ENCODE measurements around the gene DDB1. TPM values are rescaled to one million over a fixed set of nuclear protein-coding genes. Genes with fewer than 3 reads are reported as not detected.
"Not testable (repeated sequence)": the region's sequence is repeated elsewhere in the genome, so short reads cannot be mapped to it uniquely, and the experiment has no call there.

DDB1 gene
- total RNA-seq, 1 donor from 2014 or later, result 326 TPM

GRCh38 chr11:61268588-61269250, 64.2 kb downstream of the DDB1 start:
- no peak for DNase-seq

DNA sequence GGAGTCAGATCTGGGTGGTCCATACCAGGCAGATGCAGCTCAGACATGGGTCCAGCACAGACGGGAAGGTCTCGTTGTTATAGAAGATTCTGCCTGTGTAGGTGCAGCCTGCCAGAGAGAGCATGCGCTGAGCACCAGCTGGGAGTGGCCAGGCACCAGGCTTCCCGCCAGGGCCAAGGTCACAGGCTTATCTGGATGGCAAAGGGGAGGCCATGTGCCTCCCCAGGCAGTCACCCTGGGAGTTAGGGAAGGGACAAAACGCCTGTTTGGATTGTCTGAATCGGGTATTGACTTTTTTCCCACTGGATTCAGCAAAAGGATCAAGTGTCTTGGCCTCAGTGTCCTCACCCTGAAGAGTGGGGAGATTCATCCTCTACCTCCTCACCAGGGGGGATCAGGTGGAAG, 65.5 kb downstream of the DDB1 start:
- no peak for DNase-seq

GRCh38 chr11:61266602-61267001, 66.3 kb downstream of the DDB1 start:
- no peak for DNase-seq

GRCh38 chr11:61265357-61265756, 67.5 kb downstream of the DDB1 start:
- DNase-seq, result no peak

DNA sequence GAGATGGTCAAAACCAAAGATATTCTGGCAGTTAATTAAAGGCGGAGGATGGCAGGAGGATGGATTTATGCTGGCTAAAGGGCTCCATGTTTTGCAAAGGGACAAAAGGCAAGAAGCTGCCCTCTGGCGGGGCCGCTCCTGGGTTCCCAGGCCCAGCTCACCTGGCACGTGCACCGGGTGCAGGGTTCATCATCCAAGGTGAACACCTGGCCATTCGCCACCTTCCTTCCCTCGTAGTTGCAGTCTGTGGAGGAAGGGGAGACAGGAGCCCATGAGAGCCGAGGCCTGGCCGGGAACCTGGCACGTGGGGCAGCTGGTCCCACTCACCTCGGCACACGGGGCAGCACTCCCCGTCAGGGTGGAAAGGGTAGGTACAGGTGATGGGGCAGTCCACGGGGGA, 68.1 kb downstream of the DDB1 start:
- no peak for DNase-seq

DNA sequence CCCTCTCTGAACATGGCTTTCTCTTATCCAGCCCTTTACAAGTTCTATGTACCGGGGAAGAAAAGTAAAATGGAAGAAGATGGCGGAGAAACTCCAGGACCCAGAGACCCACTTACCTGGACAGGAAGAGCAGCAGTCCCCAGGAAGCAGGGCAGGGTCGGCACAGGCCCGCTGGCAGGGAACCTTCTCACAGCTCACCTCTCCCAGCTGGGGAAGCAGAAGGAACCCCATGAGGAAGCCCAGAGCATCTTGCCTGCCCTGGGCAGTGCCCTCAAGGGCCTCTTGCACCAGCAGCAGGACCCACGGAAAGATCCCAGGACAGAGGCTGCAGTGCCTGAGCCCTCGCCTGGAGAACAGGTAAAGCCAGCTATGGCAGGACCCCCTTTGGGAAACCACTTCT, 68.5 kb downstream of the DDB1 start:
- DNase-seq, result no peak

- no peak for DNase-seq
Measured at GRCh38 chr11:61259363-61259762, 73.5 kb downstream of the DDB1 start.

GRCh38 chr11:61258546-61258945, 74.4 kb downstream of the DDB1 start:
- DNase-seq, result no peak

- DNase-seq, result no peak
Measured at GRCh38 chr11:61256710-61257482, 76.0 kb downstream of the DDB1 start.

DNA sequence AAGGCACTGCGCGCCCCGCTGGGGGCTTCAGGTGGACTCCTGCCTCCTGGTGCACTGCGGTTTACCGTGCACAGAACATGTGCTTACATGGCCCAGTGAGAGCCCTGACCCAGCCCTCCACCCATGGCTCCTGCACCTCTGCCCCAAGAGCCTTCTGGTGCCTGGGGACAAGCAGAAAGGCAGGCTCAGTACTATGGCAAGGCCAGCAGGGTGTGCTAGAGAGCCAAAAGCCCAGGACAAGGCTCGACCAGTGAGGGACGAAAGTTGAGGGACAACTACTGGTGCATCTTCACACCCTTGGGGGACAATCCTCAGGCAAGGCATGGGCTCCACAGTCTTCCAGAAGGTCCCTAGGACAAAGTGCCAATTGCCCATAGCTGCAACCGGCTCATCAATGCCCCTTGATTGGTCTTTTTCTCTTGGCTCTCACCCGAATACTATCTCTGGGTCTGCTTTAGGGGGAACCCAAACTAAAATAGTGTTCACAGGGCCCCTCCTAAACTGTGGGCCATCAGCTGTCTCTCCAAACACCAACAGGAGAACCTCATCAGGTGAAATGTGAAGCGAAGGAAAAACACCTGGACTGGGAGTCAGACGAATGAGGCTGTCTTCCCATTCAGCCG, 78.4 kb downstream of the DDB1 start:
- peak; percentile 56 for DNase-seq

- DNase-seq, result not testable (repeated sequence)
Measured at GRCh38 chr11:61252332-61252731, 80.6 kb downstream of the DDB1 start.

- DNase-seq, result peak; percentile 83
Measured at GRCh38 chr11:61250796-61251765, 81.8 kb downstream of the DDB1 start.

Other genes with a start within 250 kb of the DDB1 start
- 0.31 TPM for gene CD5, start 230.6 kb downstream of the DDB1 start, total RNA-seq
- 11.9 TPM for gene VPS37C, start 171.7 kb downstream of the DDB1 start, total RNA-seq
- not detected for gene PGA3, start 129.6 kb downstream of the DDB1 start, total RNA-seq
- gene PGA4, start 110.8 kb downstream of the DDB1 start, total RNA-seq, result 0.82 TPM
- gene PGA5, start 91.9 kb downstream of the DDB1 start, total RNA-seq, result not detected
- 0.41 TPM for gene VWCE, start 37.8 kb downstream of the DDB1 start, total RNA-seq
- gene TKFC, start 123 bp upstream of the DDB1 start, total RNA-seq, result 11.7 TPM
- 14.2 TPM for gene CYB561A3, start 28.8 kb upstream of the DDB1 start, total RNA-seq
- 8.1 TPM for gene TMEM138, start 29.3 kb upstream of the DDB1 start, total RNA-seq
- 15.7 TPM for gene TMEM216, start 59.5 kb upstream of the DDB1 start, total RNA-seq
- 43.8 TPM for gene CPSF7, start 96.9 kb upstream of the DDB1 start, total RNA-seq
- 23.7 TPM for gene SDHAF2, start 97.0 kb upstream of the DDB1 start, total RNA-seq
- 0.51 TPM for gene LRRC10B, start 175.6 kb upstream of the DDB1 start, total RNA-seq
- gene SYT7, start 248.0 kb upstream of the DDB1 start, total RNA-seq, result 6.5 TPM